ENCODE results near the gene LAPTM5. TPM values are rescaled to one million over a fixed set of nuclear protein-coding genes. Genes with fewer than 3 reads are reported as not detected.

The LAPTM5 gene
- total and polyA plus RNA-seq, 4 donors: 58.7 to 653 (median 271) TPM

DNA sequence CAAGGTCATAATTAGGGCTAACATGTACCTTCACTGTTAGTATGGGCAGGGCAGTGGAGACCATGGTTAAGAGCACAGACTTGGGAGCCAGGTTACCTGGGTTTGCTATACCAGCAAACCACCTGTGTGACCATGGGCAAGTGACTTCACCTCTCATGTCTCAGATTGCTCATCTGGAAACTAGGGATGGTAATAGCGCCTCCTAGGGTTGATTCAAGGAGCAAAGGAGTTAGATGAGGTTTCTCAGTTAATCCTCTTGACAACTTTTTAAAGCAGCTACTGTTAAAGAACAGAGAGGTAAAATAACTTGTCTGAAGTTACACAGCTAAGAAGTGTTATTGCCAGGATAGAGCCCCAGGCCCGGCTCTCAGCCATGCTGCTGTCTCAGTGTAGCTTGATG lies 33.4 kb downstream of the LAPTM5 start:
- Histone ChIP-seq H3K27me3 (ENCODE audit: control insufficient read depth in 3 of 3, insufficient read depth in 3 of 3, low read length in 2 of 3) (no peaks in the 10 kb centered on the region), H3K27ac (ENCODE audit: low read depth in 1 of 2, low read length in 1 of 2) (no peak overlapping the region), H3K4me1 (ENCODE audit: control insufficient read depth in 5 of 5, insufficient read depth in 5 of 5, low read length in 5 of 5) (peaks cover 0 to 4% (median 0%) of the 10 kb centered on the region in 5 donors), H3K4me3 (no peak overlapping the region), H3K36me3 (ENCODE audit: control insufficient read depth in 4 of 4, insufficient read depth in 4 of 4, low read length in 4 of 4) (peaks cover 0 to 3% (median 0%) of the 10 kb centered on the region in 4 donors), H3K9me3 (ENCODE audit: control insufficient read depth in 4 of 4, insufficient read depth in 3 of 4, low read length in 3 of 4) (no peaks in the 10 kb centered on the region), H3K9ac (ENCODE audit: insufficient read depth in 1 of 2, low read length in 2 of 2) (no peak overlapping the region)
- DNase-seq (no peak), ATAC-seq (ENCODE audit: insufficient read depth, low FRiP score) (no peak)
- WGBS, 2 donors: 94 to 96% methylated on average over 2 of the region's 2 CpGs
- TF ChIP-seq, protein P1, sequence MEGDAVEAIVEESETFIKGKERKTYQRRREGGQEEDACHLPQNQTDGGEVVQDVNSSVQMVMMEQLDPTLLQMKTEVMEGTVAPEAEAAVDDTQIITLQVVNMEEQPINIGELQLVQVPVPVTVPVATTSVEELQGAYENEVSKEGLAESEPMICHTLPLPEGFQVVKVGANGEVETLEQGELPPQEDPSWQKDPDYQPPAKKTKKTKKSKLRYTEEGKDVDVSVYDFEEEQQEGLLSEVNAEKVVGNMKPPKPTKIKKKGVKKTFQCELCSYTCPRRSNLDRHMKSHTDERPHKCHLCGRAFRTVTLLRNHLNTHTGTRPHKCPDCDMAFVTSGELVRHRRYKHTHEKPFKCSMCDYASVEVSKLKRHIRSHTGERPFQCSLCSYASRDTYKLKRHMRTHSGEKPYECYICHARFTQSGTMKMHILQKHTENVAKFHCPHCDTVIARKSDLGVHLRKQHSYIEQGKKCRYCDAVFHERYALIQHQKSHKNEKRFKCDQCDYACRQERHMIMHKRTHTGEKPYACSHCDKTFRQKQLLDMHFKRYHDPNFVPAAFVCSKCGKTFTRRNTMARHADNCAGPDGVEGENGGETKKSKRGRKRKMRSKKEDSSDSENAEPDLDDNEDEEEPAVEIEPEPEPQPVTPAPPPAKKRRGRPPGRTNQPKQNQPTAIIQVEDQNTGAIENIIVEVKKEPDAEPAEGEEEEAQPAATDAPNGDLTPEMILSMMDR (IDR thresholded peaks at IDR 0.05; ENCODE audit: control extremely low read depth, extremely low read depth): no peak

DNA sequence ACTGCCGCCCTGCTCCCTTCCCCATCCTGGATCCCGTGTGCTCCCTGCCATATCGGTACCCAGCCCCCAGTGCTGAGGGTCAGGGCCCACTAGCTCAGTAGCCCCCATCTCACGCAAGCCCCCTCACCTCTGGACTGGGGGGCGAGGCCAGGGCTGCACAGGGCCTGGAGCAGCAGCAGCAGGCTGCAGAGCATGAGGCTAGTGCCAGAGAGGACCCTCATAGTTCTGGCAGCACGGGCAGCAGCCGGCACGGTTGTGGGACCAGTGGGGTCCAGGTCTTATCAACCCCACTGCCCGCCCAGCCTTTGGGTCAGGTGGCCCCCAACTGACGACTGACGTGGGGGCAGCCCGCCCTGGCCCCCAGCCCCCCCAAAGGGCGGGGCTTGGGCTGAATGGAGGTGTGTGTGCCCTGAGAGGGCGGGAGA lies 34.2 kb downstream of the LAPTM5 start, which contains the start of gene MATN1:
Gene MATN1 (minus strand): TSS at position 255 of the 425 bp plus-strand sequence. CDS start 34 bp downstream, at position 221.
- Histone ChIP-seq H3K9me3 (ENCODE audit: control insufficient read depth in 4 of 4, insufficient read depth in 3 of 4, low read length in 3 of 4) (no peaks in the 10 kb centered on the region), H3K27me3 (ENCODE audit: control insufficient read depth in 3 of 3, insufficient read depth in 3 of 3, low read length in 2 of 3) (no peaks in the 10 kb centered on the region), H3K4me3 (no peak within 1 kb of the TSS), H3K9ac (ENCODE audit: insufficient read depth in 1 of 2, low read length in 2 of 2) (no peak within 1 kb of the TSS), H3K36me3 (ENCODE audit: control insufficient read depth in 4 of 4, insufficient read depth in 4 of 4, low read length in 4 of 4) (peaks cover 0 to 3% (median 0%) of the 10 kb centered on the region in 4 donors), H3K4me1 (ENCODE audit: control insufficient read depth in 5 of 5, insufficient read depth in 5 of 5, low read length in 5 of 5) (peaks cover 0 to 10% (median 0%) of the 10 kb centered on the region in 5 donors), H3K27ac (ENCODE audit: low read depth in 1 of 2, low read length in 1 of 2) (no peak within 1 kb of the TSS)
- ATAC-seq (ENCODE audit: insufficient read depth, low FRiP score) (no peak), DNase-seq (no peak)
- 88 to 93% methylated on average over 13 to 14 of the region's 14 CpGs for WGBS, 2 donors
- TF ChIP-seq, protein P1 (IDR thresholded peaks at IDR 0.05; ENCODE audit: control extremely low read depth, extremely low read depth): no peak

DNA sequence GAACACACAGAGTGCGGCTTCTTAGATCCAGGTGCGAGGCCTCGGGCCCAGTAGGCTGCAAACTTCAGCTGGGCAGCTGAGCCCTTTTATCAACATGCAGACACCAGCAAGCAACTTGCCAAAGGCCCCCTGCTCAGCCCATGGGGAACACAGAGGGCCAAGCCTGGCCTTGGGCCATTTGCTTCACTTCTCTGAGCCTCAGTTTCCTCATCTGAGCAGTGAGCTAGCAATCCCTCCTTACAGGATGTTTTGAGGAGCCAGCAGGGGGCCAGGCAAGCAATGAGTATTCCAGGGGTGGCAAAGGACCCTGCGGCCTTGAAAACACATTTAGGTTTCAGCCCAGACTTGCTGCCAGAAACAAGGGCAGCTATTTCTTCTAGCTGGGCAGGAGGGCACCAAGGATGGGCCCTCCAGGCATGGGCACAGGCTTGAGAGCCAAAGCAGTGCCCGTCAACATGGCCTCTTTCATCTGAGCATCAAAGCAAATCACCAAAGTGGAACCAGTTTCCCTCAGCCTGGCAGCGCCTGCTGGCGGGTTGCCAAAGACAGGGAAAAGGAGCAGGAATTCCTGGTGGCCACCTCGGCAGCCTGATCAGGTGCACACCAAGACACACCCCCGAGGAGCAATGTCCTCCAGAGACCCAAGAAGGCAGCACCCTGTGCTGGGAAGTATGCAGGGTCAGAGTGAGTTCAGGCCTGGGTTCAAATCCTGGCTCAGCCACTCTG lies 35.6 kb downstream of the LAPTM5 start:
- H3K27ac ChIP-seq (ENCODE audit: low read depth in 1 of 2, low read length in 1 of 2): no peak overlapping the region
- ATAC-seq (ENCODE audit: insufficient read depth, low FRiP score): no peak
- TF ChIP-seq, protein P1 (IDR thresholded peaks at IDR 0.05; ENCODE audit: control extremely low read depth, extremely low read depth): no peak
- no peaks in the 10 kb centered on the region for H3K9me3 ChIP-seq (ENCODE audit: control insufficient read depth in 4 of 4, insufficient read depth in 3 of 4, low read length in 3 of 4)
- 82 to 84% methylated on average over 9 of the region's 9 CpGs for WGBS, 2 donors
- H3K4me3 ChIP-seq: no peak overlapping the region
- peak in 1 of 3 donors; percentile 62 for DNase-seq
- H3K36me3 ChIP-seq (ENCODE audit: control insufficient read depth in 4 of 4, insufficient read depth in 4 of 4, low read length in 4 of 4): peaks cover 0 to 3% (median 0%) of the 10 kb centered on the region in 4 donors
- no peak overlapping the region for H3K9ac ChIP-seq (ENCODE audit: insufficient read depth in 1 of 2, low read length in 2 of 2)
- peaks cover 0 to 10% (median 0%) of the 10 kb centered on the region in 5 donors for H3K4me1 ChIP-seq (ENCODE audit: control insufficient read depth in 5 of 5, insufficient read depth in 5 of 5, low read length in 5 of 5)
- H3K27me3 ChIP-seq (ENCODE audit: control insufficient read depth in 3 of 3, insufficient read depth in 3 of 3, low read length in 2 of 3): no peaks in the 10 kb centered on the region

All from lung (tissue), 12 donors.